K562 (cell line): ENCODE results near the gene FAR2. TPM values are rescaled to one million over a fixed set of nuclear protein-coding genes. Genes with fewer than 3 reads are reported as not detected.

Source experiments
- ARID1B ChIP-seq: fragments of 450-650 bp; IDR thresholded peaks from 2 replicates; pipeline ENCODE4 v1.6.1; 2016; ENCODE audit warnings: antibody characterized with exemption, mild to moderate bottlenecking, inconsistent platforms
- CTBP1 ChIP-seq: fragments of 450-650 bp; IDR thresholded peaks from 2 replicates; pipeline ENCODE4 v1.6.1; 2016; ENCODE audit warnings: borderline replicate concordance
- EGR1 ChIP-seq: fragments of 450-650 bp; conservative IDR thresholded peaks from 2 replicates; pipeline ENCODE4 v1.6.1; 2017; ENCODE audit warnings: mild to moderate bottlenecking
- ELF1 ChIP-seq: fragments of 200-800 bp; sonication (Bioruptor generic); IDR thresholded peaks from 2 replicates; pipeline ENCODE4 v1.6.1; 2016; ENCODE audit warnings: missing genetic modification characterization, missing compliant biosample characterization
- HEY1 ChIP-seq: fragments of 250-450 bp; sonication (Bioruptor Pico); IDR thresholded peaks from 2 replicates; pipeline ENCODE4 v1.5.0; 2020; ENCODE audit warnings: mild to moderate bottlenecking, moderate library complexity, borderline replicate concordance
- MEIS2 ChIP-seq: fragments of 450-650 bp; IDR thresholded peaks from 2 replicates; pipeline ENCODE4 v1.6.1; 2014; ENCODE audit warnings: mild to moderate bottlenecking; ENCODE audit not compliant: partially characterized antibody
- NCOA6 ChIP-seq: fragments of 450-650 bp; IDR thresholded peaks from 2 replicates; pipeline ENCODE4 v1.6.1; 2017; ENCODE audit warnings: mild to moderate bottlenecking
- RAD21 ChIP-seq, 2 experiments: fragments of 250-450 bp in 1 of 2; fragments of 450-650 bp in 1 of 2; sonication (Bioruptor Pico) in 1 of 2; formaldehyde crosslinking in 1 of 2; IDR thresholded peaks in 1 of 2; conservative IDR thresholded peaks in 1 of 2; 2 replicates each; pipeline versions ENCODE4 v1.4.0 to v1.8.0; 2020 to 2022; ENCODE audit warnings: mild to moderate bottlenecking in 2 of 2, moderate library complexity in 1 of 2
- TEAD2 ChIP-seq: fragments of 450-650 bp; IDR thresholded peaks from 2 replicates; pipeline ENCODE4 v1.6.1; 2016; ENCODE audit warnings: missing genetic modification characterization, control low read depth, missing compliant biosample characterization
- ZC3H4 ChIP-seq: sonication (generic); formaldehyde crosslinking; IDR thresholded peaks from 2 replicates; pipeline ENCODE4 v1.9.0; 2021; ENCODE audit warnings: missing genetic modification reagents, borderline replicate concordance
- ZNF280A ChIP-seq: fragments of 450-650 bp; IDR thresholded peaks from 2 replicates; pipeline ENCODE4 v1.6.1; 2018; ENCODE audit warnings: mild to moderate bottlenecking, low read depth; ENCODE audit not compliant: partially characterized antibody
- polyA plus RNA-seq, 8 experiments: library from polyadenylated mRNA; depleted of rRNA in 4 of 8; stranded (reverse) in 5 of 8; unstranded in 3 of 8; fragments of >200 nt; fragmentation: Nextera tagmentation in 2 of 8; fragmentation: Illumina TruSeq in 1 of 8; extraction: Ambion mirVana in 2 of 8; extraction: Trizol in 1 of 8; gene quantifications; 2 replicates each; pipeline versions ENCODE4 v1.2.1 to v1.2.3, GENCODE V29; 2011 to 2014; ENCODE audit warnings: inconsistent platforms in 1 of 8, missing spikeins in 1 of 8
- total RNA-seq, 7 experiments: library from RNA; depleted of rRNA in 6 of 7; stranded (reverse); fragments of >200 nt in 6 of 7; fragmentation: Illumina TruSeq in 2 of 7; extraction: Trizol in 2 of 7; gene quantifications; 2 replicates each; pipeline versions ENCODE4 v1.2.1 to v1.2.3, GENCODE V29; 2011 to 2021; ENCODE audit warnings: low replicate concordance in 1 of 7
- TF ChIP-seq, protein P1 (sequence below), 2 experiments: fragments of 150-350 bp in 1 of 2; IDR thresholded peaks; 2 replicates each; pipeline ENCODE4 v1.6.1; 2012 to 2016; ENCODE audit warnings: low read depth in 2 of 2, low read length in 2 of 2, mild to moderate bottlenecking in 1 of 2, moderate library complexity in 1 of 2

The FAR2 gene
- total and polyA plus RNA-seq, 9 of the 15 experiments (the other 6 are each of a cell fraction or from before 2014, with no cell fraction given), result 5.0 to 13.4 (median 8.5) TPM

DNA sequence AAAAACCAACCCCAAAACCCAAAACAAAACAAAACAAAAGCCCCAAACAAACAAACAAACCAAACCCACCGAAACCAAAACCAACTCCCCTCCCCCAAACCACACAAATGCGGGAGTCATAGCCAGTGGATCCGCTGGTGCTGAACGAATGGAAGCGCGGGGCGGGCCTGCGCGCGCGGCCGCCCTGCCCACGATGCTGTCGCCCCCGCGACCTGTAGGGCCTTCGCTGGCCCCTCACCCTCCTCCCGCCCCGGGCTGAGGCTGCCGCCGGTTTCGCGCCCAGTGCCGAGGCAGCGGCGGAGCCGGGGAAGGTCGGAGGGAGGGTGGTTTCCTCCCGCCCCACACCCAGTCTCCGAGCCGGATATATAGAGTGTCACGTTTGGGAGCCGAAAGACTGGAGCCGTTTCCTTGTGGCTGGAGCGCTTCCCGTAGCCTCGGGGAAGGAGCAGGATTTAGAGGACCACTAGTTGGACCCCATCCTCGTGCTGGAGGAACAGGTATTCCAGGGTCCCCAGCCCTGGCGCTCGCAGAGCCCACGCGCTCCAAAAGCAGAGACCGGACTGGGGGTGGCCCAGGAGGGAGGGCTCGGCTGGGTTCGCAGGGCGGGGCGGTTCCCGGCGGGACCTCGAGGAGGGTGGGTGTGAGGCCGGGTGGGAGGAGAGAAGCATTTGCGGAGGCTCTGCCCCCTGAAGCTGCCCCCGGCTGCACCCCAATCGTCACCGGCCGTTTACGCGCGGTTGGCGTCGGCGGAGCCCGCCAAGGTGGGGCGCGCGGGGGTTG, at the start of gene FAR2 (continued):
- TF ChIP-seq, protein P1, sequence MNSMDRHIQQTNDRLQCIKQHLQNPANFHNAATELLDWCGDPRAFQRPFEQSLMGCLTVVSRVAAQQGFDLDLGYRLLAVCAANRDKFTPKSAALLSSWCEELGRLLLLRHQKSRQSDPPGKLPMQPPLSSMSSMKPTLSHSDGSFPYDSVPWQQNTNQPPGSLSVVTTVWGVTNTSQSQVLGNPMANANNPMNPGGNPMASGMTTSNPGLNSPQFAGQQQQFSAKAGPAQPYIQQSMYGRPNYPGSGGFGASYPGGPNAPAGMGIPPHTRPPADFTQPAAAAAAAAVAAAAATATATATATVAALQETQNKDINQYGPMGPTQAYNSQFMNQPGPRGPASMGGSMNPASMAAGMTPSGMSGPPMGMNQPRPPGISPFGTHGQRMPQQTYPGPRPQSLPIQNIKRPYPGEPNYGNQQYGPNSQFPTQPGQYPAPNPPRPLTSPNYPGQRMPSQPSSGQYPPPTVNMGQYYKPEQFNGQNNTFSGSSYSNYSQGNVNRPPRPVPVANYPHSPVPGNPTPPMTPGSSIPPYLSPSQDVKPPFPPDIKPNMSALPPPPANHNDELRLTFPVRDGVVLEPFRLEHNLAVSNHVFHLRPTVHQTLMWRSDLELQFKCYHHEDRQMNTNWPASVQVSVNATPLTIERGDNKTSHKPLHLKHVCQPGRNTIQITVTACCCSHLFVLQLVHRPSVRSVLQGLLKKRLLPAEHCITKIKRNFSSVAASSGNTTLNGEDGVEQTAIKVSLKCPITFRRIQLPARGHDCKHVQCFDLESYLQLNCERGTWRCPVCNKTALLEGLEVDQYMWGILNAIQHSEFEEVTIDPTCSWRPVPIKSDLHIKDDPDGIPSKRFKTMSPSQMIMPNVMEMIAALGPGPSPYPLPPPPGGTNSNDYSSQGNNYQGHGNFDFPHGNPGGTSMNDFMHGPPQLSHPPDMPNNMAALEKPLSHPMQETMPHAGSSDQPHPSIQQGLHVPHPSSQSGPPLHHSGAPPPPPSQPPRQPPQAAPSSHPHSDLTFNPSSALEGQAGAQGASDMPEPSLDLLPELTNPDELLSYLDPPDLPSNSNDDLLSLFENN (IDR thresholded peaks at IDR 0.05; ENCODE audit: low read depth in 2 of 2, low read length in 2 of 2), result no peak
- no peak for TF ChIP-seq CTBP1
- 0 out of 2 replicates have a peak, but pooled peaks have one; percentile 14 for TF ChIP-seq ARID1B
- peak; percentile 39; the same call in 1 of the 2 replicates for TF ChIP-seq EGR1
- no peak for TF ChIP-seq MEIS2
- TF ChIP-seq RAD21 (CRISPR knock-in tag; conservative IDR thresholded peaks at IDR 0.05 in 1 of 2, IDR thresholded peaks at IDR 0.05 in 1 of 2), result no peak
- no peak for TF ChIP-seq HEY1
- TF ChIP-seq ZNF280A, result no peak
- TF ChIP-seq ELF1 (tag), result no peak
- TF ChIP-seq ZC3H4 (CRISPR knock-in tag), result 0 out of 2 replicates have a peak, but pooled peaks have one; percentile 39
- TF ChIP-seq NCOA6, result no peak
- no peak for TF ChIP-seq TEAD2 (tag)
